ENCODE data around the gene MAVS.

The MAVS gene

GRCh38 chr20:3798373-3798768, 48.3 kb upstream of the MAVS start:
- Histone ChIP-seq H3K9ac (ENCODE audit: low read length) (peak overlapping the region; percentile 75), H3K36me3 (replicated peaks; ENCODE audit: insufficient read depth, low read length) (peaks cover 3% of the 10 kb centered on the region), H3K27ac (ENCODE audit: low read length) (peak overlapping the region; percentile 94; the same call in 1 of the 2 replicates), H3K79me2 (ENCODE audit: low read length) (peaks cover 49% of the 10 kb centered on the region), H3F3A (ENCODE audit: insufficient read depth, low read length) (peaks cover 21% of the 10 kb centered on the region), H3K9me3 (replicated peaks; ENCODE audit: insufficient read depth, low read length) (no peaks in the 10 kb centered on the region), H3K4me1 (ENCODE audit: low read length) (peaks cover 32% of the 10 kb centered on the region), H4K20me1 (ENCODE audit: insufficient read depth, low read length) (no peaks in the 10 kb centered on the region), H3K9me2 (replicated peaks; ENCODE audit: insufficient read depth, low read length) (no peaks in the 10 kb centered on the region), H2AFZ (ENCODE audit: low read length) (no peak overlapping the region), H3K4me2 (ENCODE audit: low read depth, low read length) (peak overlapping the region; percentile 88), H3K27me3 (replicated peaks; ENCODE audit: insufficient read depth, low read length) (no peaks in the 10 kb centered on the region), H3K4me3 (ENCODE audit: low read length) (peak overlapping the region; percentile 90)
- no peak for DNase-seq
- no peak for TF ChIP-seq EZH2 (optimal IDR thresholded peaks at IDR 0.05; ENCODE audit: low read depth, low read length)
- no peak for TF ChIP-seq CTCF (IDR thresholded peaks at IDR 0.05; ENCODE audit: low read length)
- no peak for TF ChIP-seq EZH2phosphoT487 (IDR thresholded peaks at IDR 0.05; ENCODE audit: low read length)

- peaks cover 49% of the 10 kb centered on the region for H3K79me2 ChIP-seq (ENCODE audit: low read length)
- H4K20me1 ChIP-seq (ENCODE audit: insufficient read depth, low read length) = no peaks in the 10 kb centered on the region
- peaks cover 3% of the 10 kb centered on the region for H3K36me3 ChIP-seq (replicated peaks; ENCODE audit: insufficient read depth, low read length)
- no peaks in the 10 kb centered on the region for H3K9me3 ChIP-seq (replicated peaks; ENCODE audit: insufficient read depth, low read length)
- DNase-seq = no peak
- H2AFZ ChIP-seq (ENCODE audit: low read length) = no peak overlapping the region
- H3K4me1 ChIP-seq (ENCODE audit: low read length) = peaks cover 32% of the 10 kb centered on the region
- peak overlapping the region; percentile 75; the same call in 1 of the 2 replicates for H3K9ac ChIP-seq (ENCODE audit: low read length)
- H3K9me2 ChIP-seq (replicated peaks; ENCODE audit: insufficient read depth, low read length) = no peaks in the 10 kb centered on the region
- no peak overlapping the region for H3K4me3 ChIP-seq (ENCODE audit: low read length)
- H3F3A ChIP-seq (ENCODE audit: insufficient read depth, low read length) = peaks cover 21% of the 10 kb centered on the region
- TF ChIP-seq EZH2phosphoT487 (IDR thresholded peaks at IDR 0.05; ENCODE audit: low read length) (no peak), EZH2 (optimal IDR thresholded peaks at IDR 0.05; ENCODE audit: low read depth, low read length) (no peak)
- peak overlapping the region; percentile 88 for H3K4me2 ChIP-seq (ENCODE audit: low read depth, low read length)
- H3K27me3 ChIP-seq (replicated peaks; ENCODE audit: insufficient read depth, low read length) = no peaks in the 10 kb centered on the region
- peak overlapping the region; percentile 94; the same call in 1 of the 2 replicates for H3K27ac ChIP-seq (ENCODE audit: low read length)
Measured at GRCh38 chr20:3798908-3799248, 47.8 kb upstream of the MAVS start.

- TF ChIP-seq EZH2phosphoT487 (IDR thresholded peaks at IDR 0.05; ENCODE audit: low read length) (no peak), CTCF (IDR thresholded peaks at IDR 0.05; ENCODE audit: low read length) (no peak), EZH2 (optimal IDR thresholded peaks at IDR 0.05; ENCODE audit: low read depth, low read length) (no peak)
- Histone ChIP-seq H4K20me1 (ENCODE audit: insufficient read depth, low read length) (no peaks in the 10 kb centered on the region), H2AFZ (ENCODE audit: low read length) (no peak overlapping the region), H3K4me2 (ENCODE audit: low read depth, low read length) (no peak overlapping the region), H3F3A (ENCODE audit: insufficient read depth, low read length) (peaks cover 21% of the 10 kb centered on the region), H3K27ac (ENCODE audit: low read length) (no peak overlapping the region), H3K9me2 (replicated peaks; ENCODE audit: insufficient read depth, low read length) (no peaks in the 10 kb centered on the region), H3K27me3 (replicated peaks; ENCODE audit: insufficient read depth, low read length) (no peaks in the 10 kb centered on the region), H3K4me1 (ENCODE audit: low read length) (peaks cover 23% of the 10 kb centered on the region), H3K9me3 (replicated peaks; ENCODE audit: insufficient read depth, low read length) (no peaks in the 10 kb centered on the region), H3K79me2 (ENCODE audit: low read length) (peaks cover 49% of the 10 kb centered on the region), H3K36me3 (replicated peaks; ENCODE audit: insufficient read depth, low read length) (peaks cover 3% of the 10 kb centered on the region), H3K9ac (ENCODE audit: low read length) (no peak overlapping the region), H3K4me3 (ENCODE audit: low read length) (no peak overlapping the region)
- DNase-seq = no peak
Measured at GRCh38 chr20:3800256-3800877, 46.3 kb upstream of the MAVS start.

- peaks cover 23% of the 10 kb centered on the region for H3K4me1 ChIP-seq (ENCODE audit: low read length)
- no peaks in the 10 kb centered on the region for H3K9me3 ChIP-seq (replicated peaks; ENCODE audit: insufficient read depth, low read length)
- peaks cover 21% of the 10 kb centered on the region for H3F3A ChIP-seq (ENCODE audit: insufficient read depth, low read length)
- H3K9ac ChIP-seq (ENCODE audit: low read length) = no peak overlapping the region
- no peak overlapping the region for H2AFZ ChIP-seq (ENCODE audit: low read length)
- H3K27ac ChIP-seq (ENCODE audit: low read length) = no peak overlapping the region
- no peak for TF ChIP-seq CTCF (IDR thresholded peaks at IDR 0.05; ENCODE audit: low read length)
- TF ChIP-seq EZH2 (optimal IDR thresholded peaks at IDR 0.05; ENCODE audit: low read depth, low read length) = no peak
- TF ChIP-seq EZH2phosphoT487 (IDR thresholded peaks at IDR 0.05; ENCODE audit: low read length) = no peak
- no peak for DNase-seq
- H3K27me3 ChIP-seq (replicated peaks; ENCODE audit: insufficient read depth, low read length) = no peaks in the 10 kb centered on the region
- no peak overlapping the region for H3K4me3 ChIP-seq (ENCODE audit: low read length)
- H3K79me2 ChIP-seq (ENCODE audit: low read length) = peaks cover 49% of the 10 kb centered on the region
- H3K36me3 ChIP-seq (replicated peaks; ENCODE audit: insufficient read depth, low read length) = peaks cover 3% of the 10 kb centered on the region
- H4K20me1 ChIP-seq (ENCODE audit: insufficient read depth, low read length) = no peaks in the 10 kb centered on the region
- H3K4me2 ChIP-seq (ENCODE audit: low read depth, low read length) = no peak overlapping the region
- no peaks in the 10 kb centered on the region for H3K9me2 ChIP-seq (replicated peaks; ENCODE audit: insufficient read depth, low read length)
Measured at GRCh38 chr20:3800878-3801260, 45.8 kb upstream of the MAVS start.
